ENCODE measurements around the gene ATP8B4.

GRCh38 chr15:49877117-49877872 is 241.7 kb downstream of the ATP8B4 start:
- TF ChIP-seq CTCF (IDR thresholded peaks at IDR 0.05) (no peak), POLR2AphosphoS5 (IDR thresholded peaks at IDR 0.05; ENCODE audit: low read depth, low read length) (no peak), REST (IDR thresholded peaks at IDR 0.05; ENCODE audit: insufficient read depth in 1 of 2, low read depth in 2 of 2, low read length in 1 of 2) (no peak), SIN3A (IDR thresholded peaks at IDR 0.05; ENCODE audit: borderline replicate concordance, insufficient read depth, low read depth, low read length) (no peak), TCF7L2 (IDR thresholded peaks at IDR 0.05; ENCODE audit: low read depth, low read length) (no peak)

All from Panc1 (cell line).